ENCODE results near the gene CLCN6. TPM values are rescaled to one million over a fixed set of nuclear protein-coding genes. Genes with fewer than 3 reads are reported as not detected.

The CLCN6 gene
- total RNA-seq, 1 experiment from 2014 or later = 13.7 TPM

DNA sequence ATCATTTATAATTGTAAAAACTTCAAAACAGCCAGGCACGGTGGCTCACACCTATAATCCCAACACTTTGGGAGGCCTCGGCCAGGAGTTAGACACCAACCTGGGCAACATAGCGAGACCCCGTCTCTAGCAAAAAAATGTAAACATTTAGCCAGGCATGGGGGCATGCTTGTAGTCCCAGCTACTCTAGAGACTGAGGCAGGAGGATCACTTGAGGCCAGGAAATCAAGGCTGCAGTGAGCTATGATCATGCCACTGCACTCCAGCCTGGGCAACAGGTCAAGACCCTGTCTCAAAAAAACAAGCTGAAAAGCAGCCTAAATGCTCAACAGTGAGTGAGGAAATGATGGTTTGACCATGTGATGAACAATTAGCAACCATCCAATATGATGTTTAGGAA lies 36.7 kb upstream of the CLCN6 start (continued):
- TF ChIP-seq, protein P1, sequence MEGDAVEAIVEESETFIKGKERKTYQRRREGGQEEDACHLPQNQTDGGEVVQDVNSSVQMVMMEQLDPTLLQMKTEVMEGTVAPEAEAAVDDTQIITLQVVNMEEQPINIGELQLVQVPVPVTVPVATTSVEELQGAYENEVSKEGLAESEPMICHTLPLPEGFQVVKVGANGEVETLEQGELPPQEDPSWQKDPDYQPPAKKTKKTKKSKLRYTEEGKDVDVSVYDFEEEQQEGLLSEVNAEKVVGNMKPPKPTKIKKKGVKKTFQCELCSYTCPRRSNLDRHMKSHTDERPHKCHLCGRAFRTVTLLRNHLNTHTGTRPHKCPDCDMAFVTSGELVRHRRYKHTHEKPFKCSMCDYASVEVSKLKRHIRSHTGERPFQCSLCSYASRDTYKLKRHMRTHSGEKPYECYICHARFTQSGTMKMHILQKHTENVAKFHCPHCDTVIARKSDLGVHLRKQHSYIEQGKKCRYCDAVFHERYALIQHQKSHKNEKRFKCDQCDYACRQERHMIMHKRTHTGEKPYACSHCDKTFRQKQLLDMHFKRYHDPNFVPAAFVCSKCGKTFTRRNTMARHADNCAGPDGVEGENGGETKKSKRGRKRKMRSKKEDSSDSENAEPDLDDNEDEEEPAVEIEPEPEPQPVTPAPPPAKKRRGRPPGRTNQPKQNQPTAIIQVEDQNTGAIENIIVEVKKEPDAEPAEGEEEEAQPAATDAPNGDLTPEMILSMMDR (IDR thresholded peaks at IDR 0.05 in 2 of 3, conservative IDR thresholded peaks at IDR 0.05 in 1 of 3; ENCODE audit: borderline replicate concordance in 1 of 3, insufficient read depth in 1 of 3, low read depth in 2 of 3, low read length in 2 of 3) = no peak
- TF ChIP-seq, protein P2, sequence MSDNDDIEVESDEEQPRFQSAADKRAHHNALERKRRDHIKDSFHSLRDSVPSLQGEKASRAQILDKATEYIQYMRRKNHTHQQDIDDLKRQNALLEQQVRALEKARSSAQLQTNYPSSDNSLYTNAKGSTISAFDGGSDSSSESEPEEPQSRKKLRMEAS (IDR thresholded peaks at IDR 0.05) = no peak
- TF ChIP-seq EZH2phosphoT487 (IDR thresholded peaks at IDR 0.05; ENCODE audit: borderline replicate concordance) (no peak), ZNF274 (IDR thresholded peaks at IDR 0.05; ENCODE audit: low read depth, low read length) (no peak), ELF1 (IDR thresholded peaks at IDR 0.05; ENCODE audit: borderline replicate concordance, low read depth) (no peak), SRF (IDR thresholded peaks at IDR 0.05; ENCODE audit: low read depth) (no peak), CEBPB (IDR thresholded peaks at IDR 0.05; ENCODE audit: low read depth) (no peak), JUND (IDR thresholded peaks at IDR 0.05) (no peak), TCF7L2 (IDR thresholded peaks at IDR 0.05; ENCODE audit: borderline replicate concordance, extremely low read depth, insufficient read depth, insufficient read length) (no peak), RAD21 (IDR thresholded peaks at IDR 0.05; ENCODE audit: low read depth) (no peak)

DNA sequence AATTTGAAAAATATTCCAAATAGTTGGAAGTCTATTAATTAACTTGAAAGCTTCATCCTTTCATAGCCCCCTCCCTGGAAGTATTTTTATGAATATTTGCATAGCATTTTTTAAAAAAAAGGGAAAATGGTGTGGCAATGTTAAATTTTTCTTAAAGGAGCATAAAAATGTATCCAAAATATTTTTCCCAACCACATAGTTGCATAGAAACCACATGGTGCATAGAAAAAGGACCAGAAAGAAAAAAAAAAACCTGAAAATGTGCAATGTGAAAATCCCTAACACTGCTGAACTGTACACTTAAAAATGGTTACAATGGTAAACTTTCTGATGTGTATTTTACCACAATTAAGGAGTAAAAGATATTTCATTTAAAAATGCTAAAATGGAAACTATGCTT lies 36.0 kb upstream of the CLCN6 start:
- Histone ChIP-seq H3K9me3 (ENCODE audit: control insufficient read depth in 1 of 2, insufficient read depth in 1 of 2, low read depth in 1 of 2, low read length in 2 of 2) (no peaks in the 10 kb centered on the region), H3K4me1 (ENCODE audit: control insufficient read depth in 1 of 2, insufficient read depth in 2 of 2, low read length in 2 of 2) (peaks cover 0 to 4% of the 10 kb centered on the region in 2 experiments; a peak in 1 of 4 replicates), H3K27ac (ENCODE audit: low read depth, low read length) (no peak overlapping the region), H3K4me3 (replicated peaks in 1 of 2; ENCODE audit: low read depth in 1 of 2, low read length in 2 of 2) (no peak overlapping the region), H3K36me3 (ENCODE audit: control insufficient read depth in 1 of 2, insufficient read depth in 2 of 2, low read length in 2 of 2) (no peaks in the 10 kb centered on the region), H2AFZ (ENCODE audit: low read depth, low read length, poor library complexity, severe bottlenecking) (no peak overlapping the region), H3K79me2 (ENCODE audit: insufficient read depth, low read length) (no peaks in the 10 kb centered on the region), H4K20me1 (ENCODE audit: insufficient read depth) (no peaks in the 10 kb centered on the region), H3K9ac (ENCODE audit: low read length) (no peak overlapping the region), H3K27me3 (ENCODE audit: insufficient read depth, low read length) (no peaks in the 10 kb centered on the region), H3K9me2 (ENCODE audit: insufficient read depth) (no peaks in the 10 kb centered on the region), H3K4me2 (ENCODE audit: low read length) (no peak overlapping the region)
- BruUV-seq (replicated peaks) = no TSS peak
- ATAC-seq (no peak), DNase-seq (ENCODE audit: low read depth, low spot score) (no peak)
- intact Hi-C loops (cut with micrococcal nuclease) = no loop called here
- POLR2A ChIA-PET = no interaction called here
- RAD21 ChIA-PET (ENCODE audit: low non-redundant PET in 1 of 2, low total read pairs in 2 of 2, uncharacterized antibody in 2 of 2, unreplicated experiment in 2 of 2) = no interaction called here
- CTCF ChIA-PET = no interaction called here
- TF ChIP-seq JUND (IDR thresholded peaks at IDR 0.05) (no peak), CEBPB (IDR thresholded peaks at IDR 0.05; ENCODE audit: low read depth) (no peak), POLR2A (IDR thresholded peaks at IDR 0.05; ENCODE audit: borderline replicate concordance, extremely low read depth, insufficient read depth, insufficient read length) (no peak), SIN3A (IDR thresholded peaks at IDR 0.05; ENCODE audit: low read depth) (no peak), FOSL1 (IDR thresholded peaks at IDR 0.05; ENCODE audit: low read depth) (no peak), ZNF274 (IDR thresholded peaks at IDR 0.05; ENCODE audit: low read depth, low read length) (no peak), ELF1 (IDR thresholded peaks at IDR 0.05; ENCODE audit: borderline replicate concordance, low read depth) (no peak), YY1 (IDR thresholded peaks at IDR 0.05; ENCODE audit: extremely low read depth, insufficient replicate concordance, low read depth, low read length) (no peak), RAD21 (IDR thresholded peaks at IDR 0.05; ENCODE audit: low read depth) (no peak), SRF (IDR thresholded peaks at IDR 0.05; ENCODE audit: low read depth) (no peak), ZFX (IDR thresholded peaks at IDR 0.05) (no peak), EGR1 (IDR thresholded peaks at IDR 0.05; ENCODE audit: low read depth) (no peak), SP1 (IDR thresholded peaks at IDR 0.05; ENCODE audit: low read depth) (no peak), TCF7L2 (IDR thresholded peaks at IDR 0.05; ENCODE audit: borderline replicate concordance, extremely low read depth, insufficient read depth, insufficient read length) (no peak), CBX3 (IDR thresholded peaks at IDR 0.05; ENCODE audit: low read depth) (no peak)
- TF ChIP-seq, protein P2 (IDR thresholded peaks at IDR 0.05) = no peak
- TF ChIP-seq, protein P3, sequence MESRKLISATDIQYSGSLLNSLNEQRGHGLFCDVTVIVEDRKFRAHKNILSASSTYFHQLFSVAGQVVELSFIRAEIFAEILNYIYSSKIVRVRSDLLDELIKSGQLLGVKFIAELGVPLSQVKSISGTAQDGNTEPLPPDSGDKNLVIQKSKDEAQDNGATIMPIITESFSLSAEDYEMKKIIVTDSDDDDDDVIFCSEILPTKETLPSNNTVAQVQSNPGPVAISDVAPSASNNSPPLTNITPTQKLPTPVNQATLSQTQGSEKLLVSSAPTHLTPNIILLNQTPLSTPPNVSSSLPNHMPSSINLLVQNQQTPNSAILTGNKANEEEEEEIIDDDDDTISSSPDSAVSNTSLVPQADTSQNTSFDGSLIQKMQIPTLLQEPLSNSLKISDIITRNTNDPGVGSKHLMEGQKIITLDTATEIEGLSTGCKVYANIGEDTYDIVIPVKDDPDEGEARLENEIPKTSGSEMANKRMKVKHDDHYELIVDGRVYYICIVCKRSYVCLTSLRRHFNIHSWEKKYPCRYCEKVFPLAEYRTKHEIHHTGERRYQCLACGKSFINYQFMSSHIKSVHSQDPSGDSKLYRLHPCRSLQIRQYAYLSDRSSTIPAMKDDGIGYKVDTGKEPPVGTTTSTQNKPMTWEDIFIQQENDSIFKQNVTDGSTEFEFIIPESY (IDR thresholded peaks at IDR 0.05; ENCODE audit: extremely low read depth, insufficient replicate concordance, low read length) = no peak
- TF ChIP-seq, protein P4, sequence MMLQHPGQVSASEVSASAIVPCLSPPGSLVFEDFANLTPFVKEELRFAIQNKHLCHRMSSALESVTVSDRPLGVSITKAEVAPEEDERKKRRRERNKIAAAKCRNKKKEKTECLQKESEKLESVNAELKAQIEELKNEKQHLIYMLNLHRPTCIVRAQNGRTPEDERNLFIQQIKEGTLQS (IDR thresholded peaks at IDR 0.05) = no peak

Data from HCT116 (cell line).